LNCaP clone FGC (cell line): ENCODE measurements around the gene DNAJB6.
"Not testable (repeated sequence)": the region's sequence is repeated elsewhere in the genome, so short reads cannot be mapped to it uniquely, and the experiment has no call there.

Experiments
- DNase-seq: peaks from one replicate; pipeline ENCODE4 v3.0.0-alpha.2; 2011; ENCODE audit warnings: low read depth
- H3K4me3 ChIP-seq: 2 replicates; pipeline ENCODE4 v1.5.1; 2011; ENCODE audit warnings: mild to moderate bottlenecking, low read depth, low read length, control low read depth
- TF ChIP-seq, protein P1 (sequence below): IDR thresholded peaks from 2 replicates; pipeline ENCODE4 v1.5.1; 2012; ENCODE audit warnings: mild to moderate bottlenecking; ENCODE audit not compliant: control insufficient read depth, insufficient read depth; ENCODE audit errors: extremely low read depth

The DNAJB6 gene

GRCh38 chr7:157442993-157443831 lies 106.4 kb downstream of the DNAJB6 start:
- no peak for DNase-seq
- H3K4me3 ChIP-seq: no peak overlapping the region
- TF ChIP-seq, protein P1, sequence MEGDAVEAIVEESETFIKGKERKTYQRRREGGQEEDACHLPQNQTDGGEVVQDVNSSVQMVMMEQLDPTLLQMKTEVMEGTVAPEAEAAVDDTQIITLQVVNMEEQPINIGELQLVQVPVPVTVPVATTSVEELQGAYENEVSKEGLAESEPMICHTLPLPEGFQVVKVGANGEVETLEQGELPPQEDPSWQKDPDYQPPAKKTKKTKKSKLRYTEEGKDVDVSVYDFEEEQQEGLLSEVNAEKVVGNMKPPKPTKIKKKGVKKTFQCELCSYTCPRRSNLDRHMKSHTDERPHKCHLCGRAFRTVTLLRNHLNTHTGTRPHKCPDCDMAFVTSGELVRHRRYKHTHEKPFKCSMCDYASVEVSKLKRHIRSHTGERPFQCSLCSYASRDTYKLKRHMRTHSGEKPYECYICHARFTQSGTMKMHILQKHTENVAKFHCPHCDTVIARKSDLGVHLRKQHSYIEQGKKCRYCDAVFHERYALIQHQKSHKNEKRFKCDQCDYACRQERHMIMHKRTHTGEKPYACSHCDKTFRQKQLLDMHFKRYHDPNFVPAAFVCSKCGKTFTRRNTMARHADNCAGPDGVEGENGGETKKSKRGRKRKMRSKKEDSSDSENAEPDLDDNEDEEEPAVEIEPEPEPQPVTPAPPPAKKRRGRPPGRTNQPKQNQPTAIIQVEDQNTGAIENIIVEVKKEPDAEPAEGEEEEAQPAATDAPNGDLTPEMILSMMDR: no peak

DNA sequence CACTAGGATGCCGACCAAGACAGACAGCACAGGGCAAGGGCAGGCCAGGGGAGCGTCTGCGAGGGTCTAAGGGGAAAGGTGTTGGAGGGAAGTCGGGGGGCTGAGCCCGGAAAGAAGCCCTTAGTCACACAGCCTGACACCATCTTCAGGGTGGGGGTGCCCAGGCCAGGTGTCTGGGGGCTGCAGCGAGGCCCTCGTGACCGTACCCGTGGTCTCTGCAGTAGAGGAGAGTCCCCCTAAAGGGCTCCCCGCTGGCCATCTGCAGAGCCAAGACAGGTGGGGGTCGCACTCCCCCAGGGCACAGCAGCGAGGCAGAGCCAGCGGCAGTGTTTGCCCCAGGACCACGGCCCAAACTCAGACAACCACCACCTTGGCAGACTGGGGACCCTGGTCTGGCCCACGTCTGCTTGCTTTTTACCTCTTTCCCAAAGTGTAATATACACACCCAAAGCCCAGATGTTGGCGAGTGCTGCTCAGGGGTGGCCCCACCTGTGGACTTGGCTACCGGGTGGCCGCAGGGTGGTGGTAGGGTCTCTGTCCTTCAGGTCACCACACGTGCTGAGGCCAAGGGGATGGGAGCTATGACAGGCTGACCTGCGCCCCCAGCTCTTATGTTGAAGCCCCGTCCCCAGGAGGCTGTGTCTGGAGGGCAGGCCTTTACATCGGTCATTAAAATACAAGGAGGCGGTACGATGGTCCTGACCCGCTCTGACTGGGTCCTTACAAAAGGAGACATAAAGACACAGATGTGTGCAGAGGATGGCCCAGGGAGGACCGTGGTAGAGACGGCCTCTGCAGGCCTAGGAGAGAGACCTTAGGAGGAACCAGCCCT lies 107.4 kb downstream of the DNAJB6 start:
- DNase-seq: no peak
- TF ChIP-seq, protein P1: no peak
- H3K4me3 ChIP-seq: no peak overlapping the region

GRCh38 chr7:157444843-157445135 lies 108.0 kb downstream of the DNAJB6 start:
- TF ChIP-seq, protein P1: no peak
- no peak for DNase-seq

DNA sequence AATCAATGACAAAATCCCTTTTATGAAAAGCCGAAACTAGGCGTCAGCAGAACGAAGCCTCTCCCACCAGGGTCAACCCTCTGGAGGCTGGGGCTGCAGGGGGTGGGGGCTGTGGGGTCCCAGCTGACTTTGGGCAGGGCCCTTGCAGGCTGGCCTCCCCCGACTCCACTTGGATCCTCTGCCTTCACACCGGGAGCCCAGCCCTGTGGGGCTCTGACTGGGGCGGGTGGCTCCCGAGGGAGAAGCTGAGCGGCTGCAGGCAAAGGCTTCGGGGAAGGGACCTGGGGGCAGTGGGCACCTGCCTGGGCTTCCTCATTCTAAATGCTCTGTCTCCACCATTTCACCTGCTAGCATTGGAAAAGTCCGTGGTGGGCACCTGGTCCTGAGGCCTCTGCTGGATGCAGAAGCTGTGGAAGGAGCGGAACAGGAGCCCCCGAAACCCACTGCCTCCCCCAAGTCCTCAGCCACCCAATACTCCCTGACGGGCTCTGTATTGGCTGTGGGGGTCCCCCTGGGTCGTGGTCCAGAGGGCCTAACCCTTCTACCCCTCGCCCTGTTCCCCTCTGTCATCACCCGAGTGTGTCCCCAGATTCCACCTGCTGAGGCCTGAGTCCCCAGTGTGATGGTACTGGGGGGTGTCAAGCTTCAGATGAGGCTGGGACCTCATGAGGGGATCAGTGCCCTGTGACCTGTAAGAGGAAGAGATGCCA lies 108.6 kb downstream of the DNAJB6 start:
- no peak for DNase-seq
- TF ChIP-seq, protein P1: no peak
- H3K4me3 ChIP-seq: no peak overlapping the region

More at GRCh38 chr7:157444843-157445135, 108.0 kb downstream of the DNAJB6 start:
- H3K4me3 ChIP-seq: no peak overlapping the region

GRCh38 chr7:157445956-157446295 lies 109.1 kb downstream of the DNAJB6 start:
- H3K4me3 ChIP-seq: no peak overlapping the region
- DNase-seq: no peak

GRCh38 chr7:157446322-157446721 lies 109.5 kb downstream of the DNAJB6 start:
- TF ChIP-seq, protein P1: no peak
- H3K4me3 ChIP-seq: no peak overlapping the region
- DNase-seq: no peak

More at GRCh38 chr7:157445956-157446295, 109.1 kb downstream of the DNAJB6 start:
- TF ChIP-seq, protein P1: no peak

- H3K4me3 ChIP-seq, DNase-seq: not testable (repeated sequence)
Observed at GRCh38 chr7:157454003-157454402, 117.2 kb downstream of the DNAJB6 start.
